Stimulated activated CD4-positive, alpha-beta T cell treated with anti-CD3 and anti-CD28 coated beads, Interleukin-1b, Interleukin-23, amount 100 ng/mL, for 24 hours (primary cell): ENCODE data around the gene TPCN2.

Source experiments
- DNase-seq, 4 experiments: peaks; one replicate each; pipeline ENCODE4 v3.0.0-alpha.2; 2020; ENCODE audit warnings: low read depth in 4 of 4, low spot score in 1 of 4

The TPCN2 gene

DNA sequence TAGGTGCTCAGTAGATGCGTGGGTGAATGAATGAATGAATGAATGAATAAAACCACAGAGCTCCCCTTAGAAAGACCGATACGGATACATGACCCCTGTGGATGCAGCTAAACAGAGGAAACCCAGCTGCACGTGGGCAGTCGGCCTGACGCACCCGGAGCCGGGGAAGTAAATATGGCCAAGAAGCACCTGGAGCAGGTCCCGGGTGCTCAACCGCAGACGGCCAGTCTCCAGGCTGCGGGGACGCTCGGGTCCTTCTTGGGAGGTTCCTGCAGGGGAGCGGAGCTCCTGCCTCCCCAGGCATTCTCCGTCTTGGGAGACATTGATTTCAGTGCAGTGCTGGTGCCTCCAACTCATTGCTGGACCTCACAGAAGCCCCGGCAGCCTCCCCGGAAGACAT is 11.7 kb upstream of the TPCN2 start:
- DNase-seq: no peak

- DNase-seq: no peak
These were observed 11.2 kb upstream of the TPCN2 start for GRCh38 chr11:69037544-69037943.

GRCh38 chr11:69039501-69039900 is 9.2 kb upstream of the TPCN2 start:
- DNase-seq: no peak

DNA sequence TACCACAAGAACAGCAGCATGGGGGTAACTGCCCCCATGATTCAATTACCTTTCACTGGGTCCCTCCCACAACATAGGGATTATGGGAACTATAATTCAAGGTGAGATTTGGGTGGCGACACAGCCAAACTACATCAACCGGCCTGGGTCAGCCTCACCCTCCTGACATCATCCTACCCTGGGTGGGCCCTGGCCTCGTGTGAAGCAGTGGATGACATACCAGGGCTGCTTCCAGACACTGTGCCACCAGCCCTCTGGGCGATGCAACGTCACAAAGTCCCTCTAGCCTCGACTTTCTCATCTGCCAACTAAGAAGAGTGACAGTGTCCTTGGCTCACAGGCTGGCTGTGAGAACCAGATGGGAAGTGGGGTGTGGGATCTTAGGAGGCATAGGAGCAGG is 8.7 kb upstream of the TPCN2 start:
- no peak for DNase-seq

- DNase-seq: peak in 1 of 4 experiments; percentile 30
These were observed 8.0 kb upstream of the TPCN2 start for GRCh38 chr11:69040581-69041260.

DNA sequence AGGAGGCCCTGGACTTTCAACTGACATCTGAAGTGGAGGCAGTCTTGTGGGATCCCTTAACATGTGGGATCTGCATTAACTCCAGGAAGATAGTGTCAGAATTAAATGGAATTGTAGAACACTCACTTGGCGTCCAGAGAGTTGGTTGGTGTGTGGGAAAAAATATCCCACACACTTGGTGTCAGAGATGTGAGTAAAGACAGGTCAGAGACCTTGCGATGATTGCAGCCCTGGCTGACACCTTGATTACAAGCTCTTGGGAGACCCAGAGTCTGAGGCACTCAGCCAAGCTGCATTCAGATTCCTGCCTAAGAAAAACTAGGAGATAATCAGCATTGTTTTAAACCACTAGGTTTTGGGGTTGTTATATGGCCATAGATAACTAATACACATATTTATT is 7.2 kb upstream of the TPCN2 start:
- DNase-seq: no peak

- DNase-seq: no peak
These were observed 4.4 kb upstream of the TPCN2 start for GRCh38 chr11:69044111-69045013.

DNA sequence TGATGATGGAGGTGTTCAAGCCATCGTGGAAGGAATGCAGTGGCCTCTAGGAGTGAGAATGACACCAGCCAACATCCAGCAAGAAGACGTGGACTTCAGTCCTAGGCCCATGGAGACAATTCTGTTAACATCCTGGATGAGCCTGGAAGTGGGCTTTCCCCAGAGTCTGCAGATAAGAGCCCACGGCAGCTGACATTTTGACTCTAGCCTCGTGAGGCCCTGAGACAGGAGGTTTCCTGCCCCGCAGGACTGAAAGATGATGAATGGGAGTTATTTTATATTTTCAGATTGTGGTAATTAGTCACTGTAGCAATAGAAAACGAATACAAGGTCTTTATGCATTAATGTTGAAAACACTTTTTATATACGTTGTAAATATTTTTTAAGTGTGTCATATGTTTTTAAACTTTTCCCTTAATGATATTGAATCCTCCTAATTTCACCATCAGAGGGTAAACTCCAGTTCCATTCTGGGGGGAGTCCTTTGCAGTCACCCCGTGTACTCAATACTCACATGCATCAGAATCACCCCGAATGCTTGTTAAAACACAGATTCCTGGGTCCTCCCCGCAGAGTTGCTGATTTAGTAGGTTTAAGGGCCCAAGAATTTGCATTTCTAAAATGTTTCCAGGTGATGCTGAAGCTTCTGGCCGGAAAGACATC is 570 bp upstream of the TPCN2 start:
- DNase-seq: no peak

GRCh38 chr11:69049490-69049867 is 747 bp downstream of the TPCN2 start:
- DNase-seq: no peak

- DNase-seq: no peak
These were observed 2.1 kb downstream of the TPCN2 start for GRCh38 chr11:69050592-69051380.

- DNase-seq: no peak
These were observed 2.9 kb downstream of the TPCN2 start for GRCh38 chr11:69051381-69052342.

DNA sequence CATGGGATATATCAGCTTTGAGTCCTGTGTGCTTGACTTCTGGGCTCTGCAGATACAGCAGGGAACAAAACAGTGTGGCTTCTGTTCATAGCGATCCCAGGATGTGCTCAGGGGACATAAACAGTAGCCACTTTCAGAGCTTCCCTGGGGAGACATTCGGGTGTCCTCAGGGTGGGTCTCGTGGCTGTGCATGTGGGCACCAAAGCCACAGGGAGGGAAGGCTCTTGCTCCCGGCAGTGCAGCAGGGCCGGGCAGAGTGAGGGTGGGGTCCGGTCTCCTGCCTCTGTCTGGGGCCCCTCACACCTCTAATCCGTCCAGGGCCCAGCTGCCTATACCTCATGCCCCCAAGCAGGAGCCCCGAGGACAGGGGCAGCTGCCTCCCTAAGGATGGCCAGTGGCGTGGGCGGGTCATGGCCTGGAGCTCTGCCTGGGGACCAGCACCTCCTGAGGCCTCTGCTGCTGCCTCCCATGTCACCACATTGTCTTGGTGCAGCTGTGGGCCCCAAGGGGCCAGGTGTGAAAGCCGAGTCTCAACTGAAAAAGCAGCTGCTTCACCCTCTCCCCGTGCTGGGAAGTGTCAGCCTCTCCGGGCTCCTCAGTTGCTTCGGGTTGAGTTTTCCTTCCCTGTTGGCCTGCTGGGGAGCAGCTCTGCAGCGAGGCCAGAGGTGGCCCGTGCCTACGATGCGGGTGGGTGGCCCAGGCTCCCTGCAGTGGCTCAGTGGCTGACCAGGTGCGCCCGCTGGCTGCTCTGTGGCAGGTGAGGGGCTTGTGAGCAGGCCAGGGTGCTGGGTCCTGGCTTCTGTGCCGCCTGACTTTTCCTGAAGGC is 3.8 kb downstream of the TPCN2 start:
- no peak for DNase-seq

- DNase-seq: no peak
These were observed 4.4 kb downstream of the TPCN2 start for GRCh38 chr11:69053169-69053477.

DNA sequence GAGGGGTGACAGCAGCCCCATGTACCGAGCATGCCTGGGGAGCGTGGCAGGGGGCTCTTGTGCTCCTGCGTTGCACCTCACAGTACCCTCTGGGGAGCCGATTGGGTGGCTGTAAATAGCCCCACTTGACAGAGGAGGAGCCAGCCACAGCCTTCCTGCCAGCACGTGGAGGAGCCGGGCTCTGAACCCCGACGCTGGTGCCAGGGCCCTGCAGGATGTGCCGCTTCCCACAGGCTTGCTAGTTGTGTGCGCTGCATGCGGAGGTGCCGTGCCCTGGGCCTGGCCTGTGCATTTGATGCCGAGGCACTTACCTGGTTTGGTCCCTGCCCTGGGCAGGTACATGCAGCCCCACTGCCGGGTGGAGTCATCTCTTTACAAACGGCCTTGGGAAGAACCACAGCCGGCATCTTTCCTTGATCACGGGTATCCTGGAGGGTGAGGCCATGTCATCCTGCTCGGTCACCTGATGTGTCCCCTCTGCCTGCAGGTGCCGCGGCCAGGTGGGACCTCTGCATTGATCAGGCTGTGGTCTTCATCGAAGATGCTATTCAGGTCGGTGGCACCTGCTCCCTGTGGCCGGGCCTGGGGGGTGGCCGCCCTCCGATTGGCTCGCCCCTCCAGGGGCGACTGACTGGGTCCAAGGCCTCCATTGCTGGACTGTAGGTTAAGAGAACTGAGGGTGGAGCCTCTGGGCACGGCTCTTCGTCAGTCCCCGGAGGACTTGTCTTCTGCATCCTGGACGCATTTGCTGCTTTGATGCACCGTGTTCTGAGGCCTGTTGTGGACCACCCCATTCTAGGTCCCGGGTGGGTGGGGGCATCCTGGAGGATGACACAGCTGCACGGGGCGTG is 5.0 kb downstream of the TPCN2 start:
- no peak for DNase-seq

DNA sequence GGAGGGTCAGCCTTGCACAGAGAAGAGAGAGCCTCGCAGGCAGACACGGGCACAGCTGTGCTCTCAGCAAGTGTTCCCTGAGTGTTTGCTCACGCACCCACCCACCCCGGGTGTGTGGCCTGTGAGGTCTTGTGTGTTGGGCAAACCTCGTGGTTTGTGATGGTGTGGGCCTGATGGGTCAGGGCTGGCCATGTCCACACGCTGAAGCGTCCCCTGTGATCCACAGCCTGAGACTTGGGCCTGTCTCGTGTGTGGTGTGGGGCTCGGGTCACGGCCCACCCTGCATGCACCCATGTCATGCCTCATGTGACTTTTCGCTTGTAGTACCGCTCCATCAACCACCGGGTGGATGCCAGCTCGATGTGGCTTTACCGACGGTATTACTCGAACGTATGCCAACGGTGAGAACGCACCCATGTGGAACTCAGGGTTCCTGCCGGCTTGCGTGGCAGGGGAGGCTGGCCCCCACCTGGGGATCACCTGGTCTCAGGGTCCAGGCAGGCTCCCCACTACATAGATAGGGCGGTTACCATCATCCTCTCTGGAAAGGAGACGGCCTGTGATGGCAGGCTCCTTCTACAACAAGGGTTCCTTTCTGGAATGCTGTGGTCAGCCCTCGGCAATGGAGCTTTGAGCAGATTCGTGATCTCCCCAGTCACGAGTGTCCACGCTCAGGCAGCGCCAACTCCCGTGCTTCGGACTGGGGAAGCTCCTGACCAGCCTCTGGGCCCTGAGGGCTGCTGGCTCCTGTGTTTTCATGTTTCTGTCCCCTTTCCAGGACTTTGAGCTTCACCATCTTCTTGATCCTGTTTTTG is 5.9 kb downstream of the TPCN2 start:
- no peak for DNase-seq

DNA sequence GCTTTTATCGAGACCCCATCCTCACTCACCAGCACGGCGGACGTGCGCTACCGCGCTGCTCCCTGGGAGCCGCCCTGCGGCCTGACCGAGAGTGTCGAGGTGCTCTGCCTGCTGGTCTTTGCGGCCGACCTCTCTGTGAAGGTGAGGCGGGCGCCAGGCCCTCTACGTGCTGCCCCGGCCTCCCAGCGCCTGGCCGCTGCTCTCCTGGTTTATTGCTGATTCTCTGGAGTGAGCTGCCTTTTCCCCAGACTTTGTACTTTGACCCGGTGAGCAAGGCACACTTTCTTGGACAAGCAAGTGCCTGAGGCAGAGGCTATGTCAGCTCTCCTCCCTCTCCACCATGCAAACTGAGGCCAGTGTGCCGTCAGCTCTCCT is 6.5 kb downstream of the TPCN2 start:
- DNase-seq: no peak

GRCh38 chr11:69055598-69056516 is 7.1 kb downstream of the TPCN2 start:
- no peak for DNase-seq
